KMS-11 (cell line): Measurements from ENCODE around the gene SNCB.

Experiments used
- H2AFZ ChIP-seq: fragments of 200-600 bp; sonication (generic); 2 replicates; pipeline ENCODE4 v1.6.1; 2016; ENCODE audit warnings: antibody characterized with exemption, mixed run types, low read depth
- H3K27ac ChIP-seq: fragments of 200-600 bp; sonication (generic); 2 replicates; pipeline ENCODE4 v1.6.1; 2016; ENCODE audit warnings: mild to moderate bottlenecking, mixed run types
- H3K27me3 ChIP-seq: fragments of 200-600 bp; sonication (generic); 2 replicates; pipeline ENCODE4 v1.6.1; 2017; ENCODE audit warnings: mild to moderate bottlenecking, low read depth, mixed run types, moderate library complexity; ENCODE audit not compliant: insufficient read depth
- H3K36me3 ChIP-seq: fragments of 200-600 bp; sonication (generic); 2 replicates; pipeline ENCODE4 v1.6.1; 2017; ENCODE audit warnings: mild to moderate bottlenecking, mixed run types; ENCODE audit not compliant: insufficient read depth
- H3K4me1 ChIP-seq: fragments of 200-600 bp; sonication (generic); 2 replicates; pipeline ENCODE4 v1.6.1; 2016; ENCODE audit warnings: mild to moderate bottlenecking, low read depth, mixed run types; ENCODE audit not compliant: poor library complexity, severe bottlenecking
- H3K4me2 ChIP-seq: fragments of 200-600 bp; sonication (generic); 2 replicates; pipeline ENCODE4 v1.7.0; 2016; ENCODE audit warnings: mild to moderate bottlenecking, mixed run types
- H3K4me3 ChIP-seq: fragments of 200-600 bp; sonication (generic); IDR thresholded peaks from 2 replicates; pipeline ENCODE4 v1.6.1; 2017; ENCODE audit warnings: low read depth, low read length, mixed read lengths; ENCODE audit not compliant: insufficient read depth
- H3K79me2 ChIP-seq: fragments of 200-600 bp; sonication (generic); 2 replicates; pipeline ENCODE4 v1.6.1; 2016; ENCODE audit warnings: low read depth, mixed run types; ENCODE audit not compliant: insufficient read depth
- H3K9ac ChIP-seq: fragments of 200-600 bp; sonication (generic); 2 replicates; pipeline ENCODE4 v1.6.1; 2016; ENCODE audit warnings: mild to moderate bottlenecking, mixed run types
- H4K20me1 ChIP-seq: fragments of 200-600 bp; sonication (generic); 2 replicates; pipeline ENCODE4 v1.6.1; 2016; ENCODE audit warnings: mild to moderate bottlenecking, mixed run types; ENCODE audit not compliant: insufficient read depth
- CTCF ChIP-seq: fragments of 200-600 bp; sonication (generic); conservative IDR thresholded peaks from 2 replicates; pipeline ENCODE4 v1.6.1; 2017; ENCODE audit warnings: low read depth, mild to moderate bottlenecking, antibody characterized with exemption, low read length, moderate library complexity, mixed read lengths

The SNCB gene

DNA sequence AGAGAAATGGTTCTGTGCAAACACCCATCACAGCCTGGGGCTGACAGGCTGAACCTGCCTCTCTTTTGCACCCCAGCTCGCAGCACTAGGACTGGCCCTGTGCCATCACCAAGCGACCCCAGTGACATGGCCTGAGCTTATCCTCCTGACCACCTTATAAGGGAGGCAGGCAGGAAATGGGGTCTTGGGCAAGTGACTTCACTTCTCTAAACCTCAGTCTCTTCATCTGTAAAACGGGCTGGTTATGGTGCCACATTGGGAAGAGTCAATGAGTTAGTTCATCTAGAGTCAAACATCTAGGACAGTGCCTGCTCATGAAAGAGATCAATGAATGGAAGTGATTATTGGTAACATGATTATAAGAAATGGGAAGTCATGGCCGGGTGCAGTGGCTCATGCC is 6.2 kb downstream of the SNCB start:
- H3K27ac ChIP-seq, result no peak overlapping the region
- no peaks in the 10 kb centered on the region for H3K4me1 ChIP-seq
- H4K20me1 ChIP-seq, result no peaks in the 10 kb centered on the region
- no peaks in the 10 kb centered on the region for H3K27me3 ChIP-seq
- no peaks in the 10 kb centered on the region for H3K79me2 ChIP-seq
- TF ChIP-seq CTCF, result no peak
- H3K4me3 ChIP-seq, result no peak overlapping the region
- H2AFZ ChIP-seq, result no peak overlapping the region
- H3K4me2 ChIP-seq, result no peak overlapping the region
- no peak overlapping the region for H3K9ac ChIP-seq
- H3K36me3 ChIP-seq, result no peaks in the 10 kb centered on the region

DNA sequence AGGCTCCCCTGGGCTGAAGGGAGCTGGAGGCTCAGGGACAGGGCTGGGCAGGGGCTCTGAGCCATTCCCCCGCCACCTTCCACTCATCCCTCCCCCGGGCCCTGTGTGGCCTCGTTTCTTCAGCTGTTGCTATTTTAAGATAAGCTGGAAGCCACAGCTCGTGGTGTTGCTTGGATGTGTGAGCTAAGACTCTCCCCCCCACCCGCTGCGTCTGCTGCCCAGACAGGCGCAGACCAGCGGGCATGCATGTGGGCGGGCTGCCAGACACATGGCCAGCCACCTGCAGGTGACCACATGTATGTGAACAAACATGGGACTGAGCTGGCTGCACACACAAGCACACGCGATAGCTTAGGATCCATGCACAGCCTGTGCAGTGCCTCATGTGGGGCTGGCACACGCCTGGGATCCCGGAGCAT is 8.7 kb downstream of the SNCB start:
- H3K79me2 ChIP-seq, result no peaks in the 10 kb centered on the region
- H4K20me1 ChIP-seq, result no peaks in the 10 kb centered on the region
- no peaks in the 10 kb centered on the region for H3K36me3 ChIP-seq
- TF ChIP-seq CTCF, result no peak
- H3K27me3 ChIP-seq, result no peaks in the 10 kb centered on the region
- H3K27ac ChIP-seq, result no peak overlapping the region
- peaks cover 4% of the 10 kb centered on the region for H3K4me1 ChIP-seq
- no peak overlapping the region for H3K4me2 ChIP-seq
- no peak overlapping the region for H3K9ac ChIP-seq
- H2AFZ ChIP-seq, result no peak overlapping the region
- H3K4me3 ChIP-seq, result no peak overlapping the region

DNA sequence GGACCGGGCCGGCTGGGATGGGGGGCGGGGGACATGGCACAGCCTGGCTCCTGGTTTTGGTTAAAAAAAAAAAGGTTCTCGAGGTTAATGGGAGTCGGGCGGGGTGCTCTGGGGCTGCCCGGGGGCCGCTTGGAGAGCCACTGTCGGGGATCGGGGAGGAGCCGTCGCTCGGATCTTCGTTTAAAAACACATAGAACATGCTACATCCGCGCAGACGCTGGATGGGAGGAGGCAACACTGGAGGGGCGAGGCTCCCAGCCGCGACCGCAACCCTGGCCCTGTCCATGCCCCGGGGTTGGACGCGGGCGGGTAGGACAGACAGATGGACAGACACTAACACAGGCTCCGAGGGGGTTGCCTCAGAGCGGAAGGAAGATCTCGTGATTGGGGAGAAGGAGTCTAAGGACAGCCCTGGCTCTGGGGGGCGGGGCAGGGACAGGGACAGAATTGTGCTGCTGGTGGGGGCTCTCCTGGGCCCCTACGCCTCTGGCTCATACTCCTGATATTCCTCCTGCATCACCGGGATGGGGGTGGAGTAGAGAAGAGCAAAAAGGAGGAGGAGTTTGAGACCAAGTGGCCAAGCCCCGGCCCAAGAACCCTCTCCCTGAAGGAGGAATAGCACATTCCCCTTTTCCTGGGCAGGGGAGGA is 9.9 kb downstream of the SNCB start:
- Histone ChIP-seq H3K9ac (no peak overlapping the region), H2AFZ (no peak overlapping the region), H3K4me2 (no peak overlapping the region), H3K79me2 (no peaks in the 10 kb centered on the region), H3K4me3 (no peak overlapping the region), H3K36me3 (no peaks in the 10 kb centered on the region), H4K20me1 (no peaks in the 10 kb centered on the region), H3K4me1 (peaks cover 4% of the 10 kb centered on the region), H3K27ac (no peak overlapping the region), H3K27me3 (no peaks in the 10 kb centered on the region)
- TF ChIP-seq CTCF, result no peak

DNA sequence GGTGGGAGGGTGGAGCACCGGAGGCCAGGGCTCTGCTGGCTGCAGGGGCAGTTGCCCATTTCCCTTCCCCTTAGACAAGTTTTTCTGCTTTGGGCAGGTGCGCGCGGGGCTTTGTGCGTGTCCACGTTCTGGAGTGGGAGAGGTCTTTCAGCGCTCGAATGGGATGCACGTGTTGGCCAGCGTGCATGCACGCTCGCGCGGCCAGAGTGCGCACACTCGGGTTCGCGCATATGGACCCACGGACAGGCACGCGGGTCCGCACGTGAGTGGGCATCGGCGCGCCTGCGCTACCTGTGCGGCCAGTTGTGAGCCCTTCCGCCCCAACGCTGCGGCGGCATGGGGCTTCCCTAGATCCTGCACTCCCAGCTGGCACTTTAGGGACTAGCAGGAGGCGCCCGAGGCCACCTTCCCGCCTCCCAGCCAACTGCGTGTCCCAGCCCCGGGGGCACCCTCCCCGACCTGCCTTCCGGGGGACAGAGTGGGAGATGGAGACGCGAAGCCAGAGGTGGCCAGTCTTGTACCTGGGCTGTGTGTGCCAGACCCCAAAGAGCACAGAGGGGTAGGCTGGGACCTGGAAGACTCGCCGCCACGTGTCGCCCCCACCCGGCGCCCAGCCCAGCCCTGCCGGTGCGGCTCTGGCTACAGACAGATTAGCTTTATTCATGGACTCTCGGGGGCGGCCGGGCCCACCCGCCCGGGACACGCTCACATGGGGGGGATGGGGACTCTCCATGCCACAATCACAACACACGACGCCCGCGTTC is 10.6 kb downstream of the SNCB start:
- Histone ChIP-seq H3K4me2 (no peak overlapping the region), H2AFZ (no peak overlapping the region; the same call in 1 of the 2 replicates), H3K27ac (no peak overlapping the region), H3K79me2 (no peaks in the 10 kb centered on the region), H3K27me3 (no peaks in the 10 kb centered on the region), H4K20me1 (no peaks in the 10 kb centered on the region), H3K9ac (no peak overlapping the region), H3K4me1 (peaks cover 4% of the 10 kb centered on the region), H3K36me3 (no peaks in the 10 kb centered on the region), H3K4me3 (no peak overlapping the region)
- TF ChIP-seq CTCF, result no peak; the same call in 1 of the 2 replicates
